Glomerular visceral epithelial cell (primary cell): ENCODE data around the gene SLC35E2B.

ENCODE experiments used
- DNase-seq: peaks from one replicate; pipeline ENCODE4 v3.0.0-alpha.2; 2016; ENCODE audit errors: extremely low spot score

Gene SLC35E2B

GRCh38 chr1:1624443-1625403, 67.9 kb downstream of the SLC35E2B start:
- no peak for DNase-seq

- no peak for DNase-seq
Measured at GRCh38 chr1:1623631-1624442, 68.8 kb downstream of the SLC35E2B start.

- DNase-seq = no peak
Measured at GRCh38 chr1:1623181-1623630, 69.4 kb downstream of the SLC35E2B start.

- no peak for DNase-seq
Measured at GRCh38 chr1:1622788-1623094, 69.9 kb downstream of the SLC35E2B start.

- peak; percentile 25 for DNase-seq
Measured at GRCh38 chr1:1622010-1622787, 70.4 kb downstream of the SLC35E2B start.

GRCh38 chr1:1621173-1622009, 71.2 kb downstream of the SLC35E2B start:
- DNase-seq = no peak

- no peak for DNase-seq
Measured at GRCh38 chr1:1620433-1621139, 72.0 kb downstream of the SLC35E2B start.

- DNase-seq = no peak
Measured at GRCh38 chr1:1619917-1620361, 72.7 kb downstream of the SLC35E2B start.

- DNase-seq = no peak
Measured at GRCh38 chr1:1618396-1619068, 74.1 kb downstream of the SLC35E2B start.

GRCh38 chr1:1617925-1618324, 74.7 kb downstream of the SLC35E2B start:
- no peak for DNase-seq

- no peak for DNase-seq
Measured at GRCh38 chr1:1617516-1617915, 75.1 kb downstream of the SLC35E2B start.

GRCh38 chr1:1616838-1617237, 75.8 kb downstream of the SLC35E2B start:
- no peak for DNase-seq

GRCh38 chr1:1616045-1616790, 76.4 kb downstream of the SLC35E2B start:
- DNase-seq = peak; percentile 39

- peak; percentile 97 for DNase-seq
Measured at GRCh38 chr1:1615256-1616044, 77.1 kb downstream of the SLC35E2B start, which contains the start of gene MIB2. TSS of gene MIB2 (plus strand) at chr1:1615500. CDS start at chr1:1623453, 7,953 bp downstream.

GRCh38 chr1:1614954-1615255, 77.7 kb downstream of the SLC35E2B start:
- no peak for DNase-seq

GRCh38 chr1:1614204-1614953, 78.2 kb downstream of the SLC35E2B start:
- peak; percentile 50 for DNase-seq

- DNase-seq = no peak
Measured at GRCh38 chr1:1613509-1614082, 79.0 kb downstream of the SLC35E2B start.
